ENCODE measurements around the gene MOCS1.

MOCS1 gene

GRCh38 chr6:39920157-39920556, 14.1 kb downstream of the MOCS1 start:
- Histone ChIP-seq H3K9me2 (replicated peaks; ENCODE audit: control insufficient read depth, low read length) (no peaks in the 10 kb centered on the region), H3K4me3 (ENCODE audit: low read length) (no peak overlapping the region), H3K9me3 (ENCODE audit: control insufficient read depth, insufficient read depth, low read length) (no peaks in the 10 kb centered on the region), H3K27me3 (ENCODE audit: control insufficient read depth, low read length) (no peaks in the 10 kb centered on the region), H3K4me2 (ENCODE audit: low read length) (no peak overlapping the region), H3K27ac (ENCODE audit: low read depth, low read length) (no peak overlapping the region), H3F3A (ENCODE audit: control insufficient read depth, insufficient read depth) (no peaks in the 10 kb centered on the region), H3K4me1 (ENCODE audit: control insufficient read depth, low read length) (no peaks in the 10 kb centered on the region), H3K79me2 (ENCODE audit: control insufficient read depth, low read length) (no peaks in the 10 kb centered on the region), H4K20me1 (ENCODE audit: control insufficient read depth, insufficient read depth, low read depth, low read length) (no peaks in the 10 kb centered on the region), H3K36me3 (ENCODE audit: control insufficient read depth, low read length) (no peaks in the 10 kb centered on the region)
- TF ChIP-seq EZH2phosphoT487 (IDR thresholded peaks at IDR 0.05; ENCODE audit: borderline replicate concordance, low read length), result no peak
- TF ChIP-seq CTCF (IDR thresholded peaks at IDR 0.05; ENCODE audit: low read depth, low read length, poor library complexity, severe bottlenecking), result no peak

GRCh38 chr6:39918831-39919230, 15.4 kb downstream of the MOCS1 start:
- no peaks in the 10 kb centered on the region for H3K79me2 ChIP-seq (ENCODE audit: control insufficient read depth, low read length)
- H3K4me1 ChIP-seq (ENCODE audit: control insufficient read depth, low read length), result no peaks in the 10 kb centered on the region
- no peaks in the 10 kb centered on the region for H3K36me3 ChIP-seq (ENCODE audit: control insufficient read depth, low read length)

GRCh38 chr6:39917981-39918380, 16.3 kb downstream of the MOCS1 start:
- Histone ChIP-seq H3K9me2 (replicated peaks; ENCODE audit: control insufficient read depth, low read length) (no peaks in the 10 kb centered on the region), H3K4me3 (ENCODE audit: low read length) (no peak overlapping the region), H3K27ac (ENCODE audit: low read depth, low read length) (no peak overlapping the region), H3K27me3 (ENCODE audit: control insufficient read depth, low read length) (no peaks in the 10 kb centered on the region), H3K4me1 (ENCODE audit: control insufficient read depth, low read length) (no peaks in the 10 kb centered on the region), H4K20me1 (ENCODE audit: control insufficient read depth, insufficient read depth, low read depth, low read length) (no peaks in the 10 kb centered on the region), H3F3A (ENCODE audit: control insufficient read depth, insufficient read depth) (no peaks in the 10 kb centered on the region), H3K4me2 (ENCODE audit: low read length) (no peak overlapping the region), H3K9me3 (ENCODE audit: control insufficient read depth, insufficient read depth, low read length) (no peaks in the 10 kb centered on the region), H3K36me3 (ENCODE audit: control insufficient read depth, low read length) (no peaks in the 10 kb centered on the region), H3K79me2 (ENCODE audit: control insufficient read depth, low read length) (no peaks in the 10 kb centered on the region)
- no peak for TF ChIP-seq EZH2phosphoT487 (IDR thresholded peaks at IDR 0.05; ENCODE audit: borderline replicate concordance, low read length)
- no peak for TF ChIP-seq CTCF (IDR thresholded peaks at IDR 0.05; ENCODE audit: low read depth, low read length, poor library complexity, severe bottlenecking)

More at GRCh38 chr6:39918831-39919230, 15.4 kb downstream of the MOCS1 start:
- Histone ChIP-seq H3K9me3 (ENCODE audit: control insufficient read depth, insufficient read depth, low read length) (no peaks in the 10 kb centered on the region), H3K27me3 (ENCODE audit: control insufficient read depth, low read length) (no peaks in the 10 kb centered on the region), H3K27ac (ENCODE audit: low read depth, low read length) (no peak overlapping the region), H3K4me2 (ENCODE audit: low read length) (no peak overlapping the region), H3K4me3 (ENCODE audit: low read length) (no peak overlapping the region), H3K9me2 (replicated peaks; ENCODE audit: control insufficient read depth, low read length) (no peaks in the 10 kb centered on the region), H3F3A (ENCODE audit: control insufficient read depth, insufficient read depth) (no peaks in the 10 kb centered on the region), H4K20me1 (ENCODE audit: control insufficient read depth, insufficient read depth, low read depth, low read length) (no peaks in the 10 kb centered on the region)
- no peak for TF ChIP-seq CTCF (IDR thresholded peaks at IDR 0.05; ENCODE audit: low read depth, low read length, poor library complexity, severe bottlenecking)

GRCh38 chr6:39917329-39917728, 16.9 kb downstream of the MOCS1 start:
- Histone ChIP-seq H3F3A (ENCODE audit: control insufficient read depth, insufficient read depth) (no peaks in the 10 kb centered on the region), H3K36me3 (ENCODE audit: control insufficient read depth, low read length) (no peaks in the 10 kb centered on the region), H3K27me3 (ENCODE audit: control insufficient read depth, low read length) (no peaks in the 10 kb centered on the region), H3K79me2 (ENCODE audit: control insufficient read depth, low read length) (no peaks in the 10 kb centered on the region), H3K4me1 (ENCODE audit: control insufficient read depth, low read length) (no peaks in the 10 kb centered on the region), H3K4me2 (ENCODE audit: low read length) (no peak overlapping the region), H3K4me3 (ENCODE audit: low read length) (no peak overlapping the region), H3K9me2 (replicated peaks; ENCODE audit: control insufficient read depth, low read length) (no peaks in the 10 kb centered on the region), H3K9me3 (ENCODE audit: control insufficient read depth, insufficient read depth, low read length) (no peaks in the 10 kb centered on the region), H4K20me1 (ENCODE audit: control insufficient read depth, insufficient read depth, low read depth, low read length) (no peaks in the 10 kb centered on the region), H3K27ac (ENCODE audit: low read depth, low read length) (no peak overlapping the region)
- no peak for TF ChIP-seq EZH2phosphoT487 (IDR thresholded peaks at IDR 0.05; ENCODE audit: borderline replicate concordance, low read length)
- no peak for TF ChIP-seq CTCF (IDR thresholded peaks at IDR 0.05; ENCODE audit: low read depth, low read length, poor library complexity, severe bottlenecking)
